ENCODE measurements around the gene PTPN21.

Gene PTPN21

GRCh38 chr14:88504602-88505001, 50.2 kb downstream of the PTPN21 start:
- no peak for DNase-seq (ENCODE audit: low read depth)

GRCh38 chr14:88503754-88504406, 50.9 kb downstream of the PTPN21 start:
- no peak for DNase-seq (ENCODE audit: low read depth)

- DNase-seq (ENCODE audit: low read depth), result no peak
These were observed 52.1 kb downstream of the PTPN21 start for GRCh38 chr14:88502740-88503139.

GRCh38 chr14:88500611-88501010, 54.2 kb downstream of the PTPN21 start:
- no peak for DNase-seq (ENCODE audit: low read depth)

- DNase-seq (ENCODE audit: low read depth), result no peak
These were observed 55.6 kb downstream of the PTPN21 start for GRCh38 chr14:88499225-88499624.

GRCh38 chr14:88496414-88496813, 58.4 kb downstream of the PTPN21 start:
- DNase-seq (ENCODE audit: low read depth), result no peak

GRCh38 chr14:88493392-88494185, 61.2 kb downstream of the PTPN21 start:
- no peak for DNase-seq (ENCODE audit: low read depth)

- DNase-seq (ENCODE audit: low read depth), result no peak
These were observed 62.3 kb downstream of the PTPN21 start for GRCh38 chr14:88492272-88493089.

GRCh38 chr14:88490168-88490567, 64.6 kb downstream of the PTPN21 start:
- no peak for DNase-seq (ENCODE audit: low read depth)

GRCh38 chr14:88488897-88489296, 65.9 kb downstream of the PTPN21 start:
- DNase-seq (ENCODE audit: low read depth), result no peak

- DNase-seq (ENCODE audit: low read depth), result no peak
These were observed 66.7 kb downstream of the PTPN21 start for GRCh38 chr14:88488081-88488480.

GRCh38 chr14:88482524-88482923, 72.3 kb downstream of the PTPN21 start:
- no peak for DNase-seq (ENCODE audit: low read depth)

GRCh38 chr14:88481794-88482193, 73.0 kb downstream of the PTPN21 start:
- DNase-seq (ENCODE audit: low read depth), result no peak

GRCh38 chr14:88481059-88481458, 73.7 kb downstream of the PTPN21 start:
- DNase-seq (ENCODE audit: low read depth), result no peak

- no peak for DNase-seq (ENCODE audit: low read depth)
These were observed 75.2 kb downstream of the PTPN21 start for GRCh38 chr14:88479574-88479987.

- no peak for DNase-seq (ENCODE audit: low read depth)
These were observed 75.9 kb downstream of the PTPN21 start for GRCh38 chr14:88478931-88479330.

GRCh38 chr14:88477513-88478250, 77.1 kb downstream of the PTPN21 start:
- no peak for DNase-seq (ENCODE audit: low read depth)

GRCh38 chr14:88476825-88477224, 78.0 kb downstream of the PTPN21 start:
- no peak for DNase-seq (ENCODE audit: low read depth)

- no peak for DNase-seq (ENCODE audit: low read depth)
These were observed 78.5 kb downstream of the PTPN21 start for GRCh38 chr14:88476214-88476774.

- DNase-seq (ENCODE audit: low read depth), result no peak
These were observed 81.0 kb downstream of the PTPN21 start for GRCh38 chr14:88473791-88474190.

GRCh38 chr14:88470542-88471440, 84.0 kb downstream of the PTPN21 start:
- DNase-seq (ENCODE audit: low read depth), result no peak
